H1 (cell line): Measurements from ENCODE around the gene MYO18A.

Experiments
- GABPA ChIP-seq: IDR thresholded peaks from 2 replicates; pipeline ENCODE4 v1.6.1; 2011; ENCODE audit warnings: mild to moderate bottlenecking, low read length, moderate library complexity, borderline replicate concordance; ENCODE audit not compliant: insufficient read depth
- POLR2A ChIP-seq, 2 experiments: IDR thresholded peaks; 1 replicate in 1 of 2; 2 replicates in 1 of 2; pipeline ENCODE4 v1.6.1; 2011; ENCODE audit warnings: low read depth in 2 of 2, low read length in 2 of 2, mild to moderate bottlenecking in 2 of 2; ENCODE audit errors: control extremely low read depth in 1 of 2
- POLR2AphosphoS5 ChIP-seq: IDR thresholded peaks from 2 replicates; pipeline ENCODE4 v1.6.1; 2011; ENCODE audit warnings: low read depth, low read length
- TAF1 ChIP-seq: IDR thresholded peaks from 2 replicates; pipeline ENCODE4 v1.6.1; 2011; ENCODE audit warnings: mild to moderate bottlenecking, low read depth, low read length
- TF ChIP-seq, protein P1 (sequence below), 3 experiments: IDR thresholded peaks; 1 replicate in 2 of 3; 2 replicates in 1 of 3; pipeline versions ENCODE4 v1.5.1 to v1.6.1; 2011; ENCODE audit warnings: low read length in 3 of 3, mild to moderate bottlenecking in 3 of 3, inconsistent platforms in 2 of 3, low read depth in 1 of 3, moderate library complexity in 1 of 3; ENCODE audit not compliant: insufficient read depth in 1 of 3; ENCODE audit errors: control extremely low read depth in 1 of 3

GRCh38 chr17:29177871-29178749, 2.1 kb downstream of the MYO18A start:
- TF ChIP-seq POLR2AphosphoS5: no peak
- TF ChIP-seq, protein P1, sequence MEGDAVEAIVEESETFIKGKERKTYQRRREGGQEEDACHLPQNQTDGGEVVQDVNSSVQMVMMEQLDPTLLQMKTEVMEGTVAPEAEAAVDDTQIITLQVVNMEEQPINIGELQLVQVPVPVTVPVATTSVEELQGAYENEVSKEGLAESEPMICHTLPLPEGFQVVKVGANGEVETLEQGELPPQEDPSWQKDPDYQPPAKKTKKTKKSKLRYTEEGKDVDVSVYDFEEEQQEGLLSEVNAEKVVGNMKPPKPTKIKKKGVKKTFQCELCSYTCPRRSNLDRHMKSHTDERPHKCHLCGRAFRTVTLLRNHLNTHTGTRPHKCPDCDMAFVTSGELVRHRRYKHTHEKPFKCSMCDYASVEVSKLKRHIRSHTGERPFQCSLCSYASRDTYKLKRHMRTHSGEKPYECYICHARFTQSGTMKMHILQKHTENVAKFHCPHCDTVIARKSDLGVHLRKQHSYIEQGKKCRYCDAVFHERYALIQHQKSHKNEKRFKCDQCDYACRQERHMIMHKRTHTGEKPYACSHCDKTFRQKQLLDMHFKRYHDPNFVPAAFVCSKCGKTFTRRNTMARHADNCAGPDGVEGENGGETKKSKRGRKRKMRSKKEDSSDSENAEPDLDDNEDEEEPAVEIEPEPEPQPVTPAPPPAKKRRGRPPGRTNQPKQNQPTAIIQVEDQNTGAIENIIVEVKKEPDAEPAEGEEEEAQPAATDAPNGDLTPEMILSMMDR (IDR thresholded peaks at IDR 0.05; ENCODE audit: control extremely low read depth in 1 of 3, insufficient read depth in 1 of 3, low read depth in 1 of 3, low read length in 3 of 3): no peak
- no peak for TF ChIP-seq TAF1
- TF ChIP-seq GABPA: no peak
- TF ChIP-seq POLR2A (IDR thresholded peaks at IDR 0.05; ENCODE audit: control extremely low read depth in 1 of 2, low read depth in 2 of 2, low read length in 2 of 2): no peak
